ENCODE data around the gene PABPC1L.
A peak's percentile ranks its signal among the peaks of the same experiment; 100 is the strongest.

The PABPC1L gene

GRCh38 chr20:44908987-44909871, 631 bp upstream of the PABPC1L start (continued):
- TF ChIP-seq, protein P1, sequence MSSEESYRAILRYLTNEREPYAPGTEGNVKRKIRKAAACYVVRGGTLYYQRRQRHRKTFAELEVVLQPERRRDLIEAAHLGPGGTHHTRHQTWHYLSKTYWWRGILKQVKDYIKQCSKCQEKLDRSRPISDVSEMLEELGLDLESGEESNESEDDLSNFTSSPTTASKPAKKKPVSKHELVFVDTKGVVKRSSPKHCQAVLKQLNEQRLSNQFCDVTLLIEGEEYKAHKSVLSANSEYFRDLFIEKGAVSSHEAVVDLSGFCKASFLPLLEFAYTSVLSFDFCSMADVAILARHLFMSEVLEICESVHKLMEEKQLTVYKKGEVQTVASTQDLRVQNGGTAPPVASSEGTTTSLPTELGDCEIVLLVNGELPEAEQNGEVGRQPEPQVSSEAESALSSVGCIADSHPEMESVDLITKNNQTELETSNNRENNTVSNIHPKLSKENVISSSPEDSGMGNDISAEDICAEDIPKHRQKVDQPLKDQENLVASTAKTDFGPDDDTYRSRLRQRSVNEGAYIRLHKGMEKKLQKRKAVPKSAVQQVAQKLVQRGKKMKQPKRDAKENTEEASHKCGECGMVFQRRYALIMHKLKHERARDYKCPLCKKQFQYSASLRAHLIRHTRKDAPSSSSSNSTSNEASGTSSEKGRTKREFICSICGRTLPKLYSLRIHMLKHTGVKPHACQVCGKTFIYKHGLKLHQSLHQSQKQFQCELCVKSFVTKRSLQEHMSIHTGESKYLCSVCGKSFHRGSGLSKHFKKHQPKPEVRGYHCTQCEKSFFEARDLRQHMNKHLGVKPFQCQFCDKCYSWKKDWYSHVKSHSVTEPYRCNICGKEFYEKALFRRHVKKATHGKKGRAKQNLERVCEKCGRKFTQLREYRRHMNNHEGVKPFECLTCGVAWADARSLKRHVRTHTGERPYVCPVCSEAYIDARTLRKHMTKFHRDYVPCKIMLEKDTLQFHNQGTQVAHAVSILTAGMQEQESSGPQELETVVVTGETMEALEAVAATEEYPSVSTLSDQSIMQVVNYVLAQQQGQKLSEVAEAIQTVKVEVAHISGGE (tag by site-specific recombination; conservative IDR thresholded peaks at IDR 0.05; ENCODE audit: low read depth), result no peak
- TF ChIP-seq ZNF341 (tag by site-specific recombination; IDR thresholded peaks at IDR 0.05; ENCODE audit: low read depth) (no peak), ZNF211 (tag by site-specific recombination; IDR thresholded peaks at IDR 0.05; ENCODE audit: low read depth) (no peak), ZNF155 (tag by site-specific recombination; IDR thresholded peaks at IDR 0.05) (no peak), ZNF23 (tag by site-specific recombination; IDR thresholded peaks at IDR 0.05; ENCODE audit: borderline replicate concordance) (no peak), ZNF596 (tag by site-specific recombination; IDR thresholded peaks at IDR 0.05) (no peak), TCF7L2 (IDR thresholded peaks at IDR 0.05; ENCODE audit: borderline replicate concordance, low read depth, low read length) (no peak), ZNF274 (IDR thresholded peaks at IDR 0.05; ENCODE audit: low read length) (no peak), ZNF274 (tag by site-specific recombination; IDR thresholded peaks at IDR 0.05; ENCODE audit: borderline replicate concordance) (no peak), MEIS1 (CRISPR knock-in tag; IDR thresholded peaks at IDR 0.05; ENCODE audit: borderline replicate concordance) (no peak), ZNF585B (tag by site-specific recombination; IDR thresholded peaks at IDR 0.05) (no peak), KLF1 (tag by site-specific recombination; IDR thresholded peaks at IDR 0.05) (no peak), ZBTB17 (tag by site-specific recombination; IDR thresholded peaks at IDR 0.05) (peak; percentile 31), KLF9 (tag by site-specific recombination; IDR thresholded peaks at IDR 0.05; ENCODE audit: low read depth) (no peak)

DNA sequence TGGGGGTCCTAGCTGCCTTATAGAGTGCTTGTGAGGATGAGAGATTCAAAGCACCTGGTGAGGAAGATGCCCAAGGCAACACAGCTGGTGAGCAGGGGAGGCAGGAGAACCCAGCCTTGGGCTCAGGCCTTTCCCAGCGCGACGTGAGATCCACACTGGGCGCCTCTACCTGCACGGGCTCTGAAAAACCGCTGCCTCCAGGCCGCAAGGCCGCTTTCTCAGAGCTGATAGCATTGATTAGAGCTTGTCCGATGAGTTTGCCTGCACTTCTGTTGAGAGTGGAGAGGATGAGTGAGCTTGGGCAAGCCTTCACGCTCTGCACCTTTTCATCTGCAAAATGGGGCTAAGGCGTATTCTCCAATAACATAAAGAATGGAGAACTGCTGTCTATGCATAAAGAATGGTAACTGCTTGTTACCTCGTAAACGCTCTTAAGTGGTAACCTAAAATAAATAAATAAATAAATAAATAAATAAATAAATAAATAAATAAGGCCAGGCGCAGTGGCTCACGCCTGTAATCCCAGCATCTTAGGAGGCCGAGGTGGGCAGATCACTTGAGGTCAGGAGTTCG, 916 bp downstream of the PABPC1L start:
- peaks cover 4 to 67% of the 10 kb centered on the region in 2 experiments for H3K36me3 ChIP-seq (ENCODE audit: control insufficient read depth in 2 of 2, insufficient read depth in 1 of 2, low read length in 2 of 2)
- 0 out of 2 replicates have a peak, but pooled peaks have one; percentile 33 for TF ChIP-seq ZNF558 (tag by site-specific recombination; IDR thresholded peaks at IDR 0.05)
- TF ChIP-seq, protein P2, sequence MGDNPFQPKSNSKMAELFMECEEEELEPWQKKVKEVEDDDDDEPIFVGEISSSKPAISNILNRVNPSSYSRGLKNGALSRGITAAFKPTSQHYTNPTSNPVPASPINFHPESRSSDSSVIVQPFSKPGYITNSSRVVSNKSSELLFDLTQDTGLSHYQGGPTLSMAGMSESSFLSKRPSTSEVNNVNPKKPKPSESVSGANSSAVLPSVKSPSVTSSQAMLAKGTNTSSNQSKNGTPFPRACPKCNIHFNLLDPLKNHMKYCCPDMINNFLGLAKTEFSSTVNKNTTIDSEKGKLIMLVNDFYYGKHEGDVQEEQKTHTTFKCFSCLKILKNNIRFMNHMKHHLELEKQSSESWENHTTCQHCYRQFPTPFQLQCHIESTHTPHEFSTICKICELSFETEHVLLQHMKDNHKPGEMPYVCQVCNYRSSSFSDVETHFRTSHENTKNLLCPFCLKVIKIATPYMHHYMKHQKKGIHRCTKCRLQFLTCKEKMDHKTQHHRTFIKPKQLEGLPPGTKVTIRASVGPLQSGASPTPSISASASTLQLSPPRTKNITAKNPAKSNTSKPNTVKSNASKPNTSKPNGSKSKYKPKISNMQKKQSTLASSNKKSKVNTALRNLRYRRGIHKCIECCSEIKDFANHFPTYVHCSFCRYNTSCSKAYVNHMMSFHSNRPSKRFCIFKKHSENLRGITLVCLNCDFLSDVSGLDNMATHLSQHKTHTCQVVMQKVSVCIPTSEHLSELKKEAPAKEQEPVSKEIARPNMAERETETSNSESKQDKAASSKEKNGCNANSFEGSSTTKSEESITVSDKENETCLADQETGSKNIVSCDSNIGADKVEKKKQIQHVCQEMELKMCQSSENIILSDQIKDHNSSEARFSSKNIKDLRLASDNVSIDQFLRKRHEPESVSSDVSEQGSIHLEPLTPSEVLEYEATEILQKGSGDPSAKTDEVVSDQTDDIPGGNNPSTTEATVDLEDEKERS (tag by site-specific recombination; IDR thresholded peaks at IDR 0.05), result no peak
- 0 out of 2 replicates have a peak, but pooled peaks have one; percentile 22 for TF ChIP-seq ZNF664 (tag by site-specific recombination; IDR thresholded peaks at IDR 0.05)
- no peak for TF ChIP-seq PBX3 (CRISPR knock-in tag; IDR thresholded peaks at IDR 0.05)
- peak; percentile 42; the same call in 1 of the 2 replicates for TF ChIP-seq ZNF140 (tag by site-specific recombination; IDR thresholded peaks at IDR 0.05)
- 0 out of 2 replicates have a peak, but pooled peaks have one; percentile 10 for TF ChIP-seq KLF8 (tag by site-specific recombination; IDR thresholded peaks at IDR 0.05)
- no peak for TF ChIP-seq ZNF473 (tag by site-specific recombination; IDR thresholded peaks at IDR 0.05)
- no peak for TF ChIP-seq SP2 (tag by site-specific recombination; IDR thresholded peaks at IDR 0.05)
- no peak for TF ChIP-seq ZNF138 (tag by site-specific recombination; IDR thresholded peaks at IDR 0.05; ENCODE audit: borderline replicate concordance)
- peak; percentile 83 for TF ChIP-seq ZNF394 (tag by site-specific recombination; IDR thresholded peaks at IDR 0.05; ENCODE audit: borderline replicate concordance)
- no peak for TF ChIP-seq PRDM4 (tag by site-specific recombination; IDR thresholded peaks at IDR 0.05)

More for the DNA sequence above, 916 bp downstream of the PABPC1L start:
- ChIA-PET POLR2A (interaction anchor here (1.9 kb wide), 1 partner anchor 25 kb away, joined by 9 read pairs; the partner anchor contains the start of gene YWHAB), CTCF (interaction anchor here (0.7 to 0.8 kb wide), 2 partner anchors 68 to 433 kb away, joined by 3 read pairs; no protein-coding TSS in a partner anchor)
- H3K4me3 ChIP-seq (ENCODE audit: low read depth, low read length), result peak overlapping the region; percentile 84
- no peak overlapping the region for H3K27ac ChIP-seq (ENCODE audit: extremely low read depth, low read depth, low read length)
- no peaks in the 10 kb centered on the region for H3K9me3 ChIP-seq (ENCODE audit: control insufficient read depth, insufficient read depth, low read depth, low read length)
- no peaks in the 10 kb centered on the region for H3K4me1 ChIP-seq (ENCODE audit: control insufficient read depth, insufficient read depth, low read length)
